Measurements from ENCODE around the gene NFU1.

Gene NFU1

GRCh38 chr2:69481421-69481820 lies 44.2 kb upstream of the NFU1 start:
- no peak for TF ChIP-seq SIN3A (IDR thresholded peaks at IDR 0.05; ENCODE audit: borderline replicate concordance, insufficient read depth, low read length)
- TF ChIP-seq TAF1 (IDR thresholded peaks at IDR 0.05; ENCODE audit: borderline replicate concordance, insufficient read depth, low read length): no peak
- TF ChIP-seq REST (IDR thresholded peaks at IDR 0.05; ENCODE audit: insufficient read depth in 1 of 2, low read depth in 2 of 2, low read length in 2 of 2): no peak
- TF ChIP-seq POLR2AphosphoS5 (IDR thresholded peaks at IDR 0.05; ENCODE audit: low read depth, low read length): no peak
- TF ChIP-seq FOXP2 (optimal IDR thresholded peaks at IDR 0.05; ENCODE audit: borderline replicate concordance, extremely low read depth, extremely low read length, insufficient read depth): no peak

GRCh38 chr2:69477627-69478026 lies 40.4 kb upstream of the NFU1 start:
- TF ChIP-seq POLR2AphosphoS5 (IDR thresholded peaks at IDR 0.05; ENCODE audit: low read depth, low read length) (no peak), REST (IDR thresholded peaks at IDR 0.05; ENCODE audit: insufficient read depth in 1 of 2, low read depth in 2 of 2, low read length in 2 of 2) (no peak), SIN3A (IDR thresholded peaks at IDR 0.05; ENCODE audit: borderline replicate concordance, insufficient read depth, low read length) (no peak), TAF1 (IDR thresholded peaks at IDR 0.05; ENCODE audit: borderline replicate concordance, insufficient read depth, low read length) (no peak), FOXP2 (optimal IDR thresholded peaks at IDR 0.05; ENCODE audit: borderline replicate concordance, extremely low read depth, extremely low read length, insufficient read depth) (no peak)

- TF ChIP-seq FOXP2 (optimal IDR thresholded peaks at IDR 0.05; ENCODE audit: borderline replicate concordance, extremely low read depth, extremely low read length, insufficient read depth): no peak
- TF ChIP-seq REST (IDR thresholded peaks at IDR 0.05; ENCODE audit: insufficient read depth in 1 of 2, low read depth in 2 of 2, low read length in 2 of 2): no peak
- TF ChIP-seq TAF1 (IDR thresholded peaks at IDR 0.05; ENCODE audit: borderline replicate concordance, insufficient read depth, low read length): no peak
- no peak for TF ChIP-seq SIN3A (IDR thresholded peaks at IDR 0.05; ENCODE audit: borderline replicate concordance, insufficient read depth, low read length)
- TF ChIP-seq POLR2AphosphoS5 (IDR thresholded peaks at IDR 0.05; ENCODE audit: low read depth, low read length): no peak
Measured at GRCh38 chr2:69474688-69475087, 37.5 kb upstream of the NFU1 start.

GRCh38 chr2:69471793-69472192 lies 34.6 kb upstream of the NFU1 start:
- TF ChIP-seq SIN3A (IDR thresholded peaks at IDR 0.05; ENCODE audit: borderline replicate concordance, insufficient read depth, low read length) (no peak), FOXP2 (optimal IDR thresholded peaks at IDR 0.05; ENCODE audit: borderline replicate concordance, extremely low read depth, extremely low read length, insufficient read depth) (no peak), POLR2AphosphoS5 (IDR thresholded peaks at IDR 0.05; ENCODE audit: low read depth, low read length) (no peak), TAF1 (IDR thresholded peaks at IDR 0.05; ENCODE audit: borderline replicate concordance, insufficient read depth, low read length) (no peak), REST (IDR thresholded peaks at IDR 0.05; ENCODE audit: insufficient read depth in 1 of 2, low read depth in 2 of 2, low read length in 2 of 2) (no peak)

GRCh38 chr2:69470911-69471310 lies 33.7 kb upstream of the NFU1 start:
- no peak for TF ChIP-seq TAF1 (IDR thresholded peaks at IDR 0.05; ENCODE audit: borderline replicate concordance, insufficient read depth, low read length)
- no peak for TF ChIP-seq SIN3A (IDR thresholded peaks at IDR 0.05; ENCODE audit: borderline replicate concordance, insufficient read depth, low read length)
- TF ChIP-seq REST (IDR thresholded peaks at IDR 0.05; ENCODE audit: insufficient read depth in 1 of 2, low read depth in 2 of 2, low read length in 2 of 2): no peak
- TF ChIP-seq POLR2AphosphoS5 (IDR thresholded peaks at IDR 0.05; ENCODE audit: low read depth, low read length): no peak

All from PFSK-1 (cell line).